ENCODE measurements around the gene MRPL54.

DNA sequence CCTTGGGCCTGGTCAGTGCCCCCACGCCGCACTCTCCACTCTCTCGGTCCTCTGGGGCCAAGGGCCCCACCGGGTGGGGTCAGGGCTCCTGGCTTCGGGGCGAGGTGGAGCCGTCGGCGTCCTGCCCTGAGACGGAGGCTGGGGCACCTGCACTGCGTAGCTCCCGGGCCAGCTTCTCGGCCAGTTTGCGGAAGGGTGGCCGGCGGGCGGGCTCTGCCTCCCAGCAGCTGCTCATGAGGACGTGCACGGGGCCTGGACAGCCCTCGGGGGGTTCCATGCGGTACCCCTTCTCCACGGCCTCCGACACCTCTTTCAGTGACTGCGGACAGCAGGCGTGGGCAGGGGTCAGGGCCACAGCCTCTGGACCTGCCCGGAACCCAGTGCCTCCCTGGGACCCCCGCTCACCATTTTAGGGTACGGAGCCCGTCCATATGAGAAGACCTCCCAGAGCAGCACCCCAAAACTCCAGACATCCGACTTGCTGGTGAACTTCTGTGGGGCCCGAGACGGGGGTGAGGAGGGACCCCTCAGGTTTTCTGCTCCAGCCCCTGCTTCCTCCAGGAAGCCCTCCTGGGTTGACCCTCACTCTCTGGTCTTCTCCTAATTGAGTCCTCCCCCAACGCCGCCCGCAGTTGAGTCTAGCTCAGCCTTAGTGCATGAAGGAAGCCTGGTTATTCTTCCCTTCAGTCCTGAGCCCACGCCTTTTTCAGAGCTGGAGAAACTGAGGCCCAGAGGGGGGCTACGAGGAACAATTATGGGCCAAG is 15.8 kb downstream of the MRPL54 start:
- no peak for TF ChIP-seq EZH2phosphoT487 (IDR thresholded peaks at IDR 0.05; ENCODE audit: unreplicated experiment)
- TF ChIP-seq, protein P1, sequence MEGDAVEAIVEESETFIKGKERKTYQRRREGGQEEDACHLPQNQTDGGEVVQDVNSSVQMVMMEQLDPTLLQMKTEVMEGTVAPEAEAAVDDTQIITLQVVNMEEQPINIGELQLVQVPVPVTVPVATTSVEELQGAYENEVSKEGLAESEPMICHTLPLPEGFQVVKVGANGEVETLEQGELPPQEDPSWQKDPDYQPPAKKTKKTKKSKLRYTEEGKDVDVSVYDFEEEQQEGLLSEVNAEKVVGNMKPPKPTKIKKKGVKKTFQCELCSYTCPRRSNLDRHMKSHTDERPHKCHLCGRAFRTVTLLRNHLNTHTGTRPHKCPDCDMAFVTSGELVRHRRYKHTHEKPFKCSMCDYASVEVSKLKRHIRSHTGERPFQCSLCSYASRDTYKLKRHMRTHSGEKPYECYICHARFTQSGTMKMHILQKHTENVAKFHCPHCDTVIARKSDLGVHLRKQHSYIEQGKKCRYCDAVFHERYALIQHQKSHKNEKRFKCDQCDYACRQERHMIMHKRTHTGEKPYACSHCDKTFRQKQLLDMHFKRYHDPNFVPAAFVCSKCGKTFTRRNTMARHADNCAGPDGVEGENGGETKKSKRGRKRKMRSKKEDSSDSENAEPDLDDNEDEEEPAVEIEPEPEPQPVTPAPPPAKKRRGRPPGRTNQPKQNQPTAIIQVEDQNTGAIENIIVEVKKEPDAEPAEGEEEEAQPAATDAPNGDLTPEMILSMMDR (conservative IDR thresholded peaks at IDR 0.05; ENCODE audit: low read depth in 2 of 2): no peak
- TF ChIP-seq POLR2AphosphoS5 (IDR thresholded peaks at IDR 0.05; ENCODE audit: low read depth): no peak
- TF ChIP-seq, protein P2, sequence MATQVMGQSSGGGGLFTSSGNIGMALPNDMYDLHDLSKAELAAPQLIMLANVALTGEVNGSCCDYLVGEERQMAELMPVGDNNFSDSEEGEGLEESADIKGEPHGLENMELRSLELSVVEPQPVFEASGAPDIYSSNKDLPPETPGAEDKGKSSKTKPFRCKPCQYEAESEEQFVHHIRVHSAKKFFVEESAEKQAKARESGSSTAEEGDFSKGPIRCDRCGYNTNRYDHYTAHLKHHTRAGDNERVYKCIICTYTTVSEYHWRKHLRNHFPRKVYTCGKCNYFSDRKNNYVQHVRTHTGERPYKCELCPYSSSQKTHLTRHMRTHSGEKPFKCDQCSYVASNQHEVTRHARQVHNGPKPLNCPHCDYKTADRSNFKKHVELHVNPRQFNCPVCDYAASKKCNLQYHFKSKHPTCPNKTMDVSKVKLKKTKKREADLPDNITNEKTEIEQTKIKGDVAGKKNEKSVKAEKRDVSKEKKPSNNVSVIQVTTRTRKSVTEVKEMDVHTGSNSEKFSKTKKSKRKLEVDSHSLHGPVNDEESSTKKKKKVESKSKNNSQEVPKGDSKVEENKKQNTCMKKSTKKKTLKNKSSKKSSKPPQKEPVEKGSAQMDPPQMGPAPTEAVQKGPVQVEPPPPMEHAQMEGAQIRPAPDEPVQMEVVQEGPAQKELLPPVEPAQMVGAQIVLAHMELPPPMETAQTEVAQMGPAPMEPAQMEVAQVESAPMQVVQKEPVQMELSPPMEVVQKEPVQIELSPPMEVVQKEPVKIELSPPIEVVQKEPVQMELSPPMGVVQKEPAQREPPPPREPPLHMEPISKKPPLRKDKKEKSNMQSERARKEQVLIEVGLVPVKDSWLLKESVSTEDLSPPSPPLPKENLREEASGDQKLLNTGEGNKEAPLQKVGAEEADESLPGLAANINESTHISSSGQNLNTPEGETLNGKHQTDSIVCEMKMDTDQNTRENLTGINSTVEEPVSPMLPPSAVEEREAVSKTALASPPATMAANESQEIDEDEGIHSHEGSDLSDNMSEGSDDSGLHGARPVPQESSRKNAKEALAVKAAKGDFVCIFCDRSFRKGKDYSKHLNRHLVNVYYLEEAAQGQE (IDR thresholded peaks at IDR 0.05; ENCODE audit: unreplicated experiment): no peak
- TF ChIP-seq, protein P3, sequence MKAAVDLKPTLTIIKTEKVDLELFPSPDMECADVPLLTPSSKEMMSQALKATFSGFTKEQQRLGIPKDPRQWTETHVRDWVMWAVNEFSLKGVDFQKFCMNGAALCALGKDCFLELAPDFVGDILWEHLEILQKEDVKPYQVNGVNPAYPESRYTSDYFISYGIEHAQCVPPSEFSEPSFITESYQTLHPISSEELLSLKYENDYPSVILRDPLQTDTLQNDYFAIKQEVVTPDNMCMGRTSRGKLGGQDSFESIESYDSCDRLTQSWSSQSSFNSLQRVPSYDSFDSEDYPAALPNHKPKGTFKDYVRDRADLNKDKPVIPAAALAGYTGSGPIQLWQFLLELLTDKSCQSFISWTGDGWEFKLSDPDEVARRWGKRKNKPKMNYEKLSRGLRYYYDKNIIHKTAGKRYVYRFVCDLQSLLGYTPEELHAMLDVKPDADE (IDR thresholded peaks at IDR 0.05): no peak
- TF ChIP-seq ZNF114 (CRISPR knock-in tag; IDR thresholded peaks at IDR 0.05): no peak
- no peak for TF ChIP-seq JUNB (IDR thresholded peaks at IDR 0.05; ENCODE audit: unreplicated experiment)
